Astrocyte (in vitro differentiated cells and primary cell): Measurements from ENCODE around the gene MAMLD1. TPM values are rescaled to one million over a fixed set of nuclear protein-coding genes. Genes with fewer than 3 reads are reported as not detected.
A peak's percentile ranks its signal among the peaks of the same experiment; 100 is the strongest.

Experiments used
- DNase-seq: peaks from one replicate; pipeline ENCODE4 v3.0.0-alpha.2; 2010; ENCODE audit warnings: low read depth
- FAIRE-seq: peaks from 2 replicates; lab custom pipeline; 2011; peaks lifted over from hg19 to GRCh38; lab: Jason Lieb, UNC
- H2AFZ ChIP-seq: 2 replicates; pipeline ENCODE4 v1.6.0; 2012; ENCODE audit warnings: low read depth, low read length, inconsistent platforms
- H3K27ac ChIP-seq: 2 replicates; pipeline ENCODE4 v1.5.1; 2011; ENCODE audit warnings: low read depth, low read length, inconsistent platforms
- H3K27me3 ChIP-seq: 2 replicates; pipeline ENCODE4 v1.6.0; 2011; ENCODE audit warnings: low read length, inconsistent platforms; ENCODE audit not compliant: insufficient read depth
- H3K36me3 ChIP-seq: 2 replicates; pipeline ENCODE4 v1.5.1; 2011; ENCODE audit warnings: low read length, inconsistent platforms; ENCODE audit not compliant: insufficient read depth
- H3K4me1 ChIP-seq: 2 replicates; pipeline ENCODE4 v1.5.1; 2011; ENCODE audit warnings: low read length, inconsistent platforms; ENCODE audit not compliant: insufficient read depth
- H3K4me2 ChIP-seq: 2 replicates; pipeline ENCODE4 v1.6.0; 2012; ENCODE audit warnings: low read length, inconsistent platforms
- H3K4me3 ChIP-seq: 2 replicates; pipeline ENCODE4 v1.5.1; 2011; ENCODE audit warnings: low read depth, mild to moderate bottlenecking, low read length, inconsistent platforms; ENCODE audit not compliant: insufficient read depth
- H3K79me2 ChIP-seq: 2 replicates; pipeline ENCODE4 v1.6.0; 2012; ENCODE audit warnings: mild to moderate bottlenecking, low read length, inconsistent platforms; ENCODE audit not compliant: insufficient read depth
- H3K9ac ChIP-seq: 2 replicates; pipeline ENCODE4 v1.6.0; 2012; ENCODE audit warnings: mild to moderate bottlenecking, low read length, inconsistent platforms
- H3K9me3 ChIP-seq: 2 replicates; pipeline ENCODE4 v1.5.1; 2012; ENCODE audit warnings: low read depth, mild to moderate bottlenecking, low read length, inconsistent platforms; ENCODE audit not compliant: insufficient read depth
- H4K20me1 ChIP-seq: 2 replicates; pipeline ENCODE4 v1.6.0; 2012; ENCODE audit warnings: low read length, inconsistent platforms; ENCODE audit not compliant: insufficient read depth
- H3K27ac Mint-ChIP-seq: one replicate; pipeline ENCODE4 v1.8.0; 2021; ENCODE audit warnings: mild to moderate bottlenecking, mixed read lengths; ENCODE audit not compliant: unreplicated experiment
- H3K27me3 Mint-ChIP-seq: one replicate; pipeline ENCODE4 v1.8.0; 2021; ENCODE audit warnings: low read depth, mixed read lengths; ENCODE audit not compliant: unreplicated experiment
- H3K36me3 Mint-ChIP-seq: one replicate; pipeline ENCODE4 v1.8.0; 2021; ENCODE audit warnings: low read depth, mixed read lengths; ENCODE audit not compliant: unreplicated experiment
- H3K4me1 Mint-ChIP-seq: one replicate; pipeline ENCODE4 v1.8.0; 2021; ENCODE audit warnings: low read depth, mixed read lengths; ENCODE audit not compliant: unreplicated experiment
- H3K4me3 Mint-ChIP-seq: one replicate; pipeline ENCODE4 v1.8.0; 2021; ENCODE audit warnings: mild to moderate bottlenecking, moderate library complexity, mixed read lengths; ENCODE audit not compliant: unreplicated experiment
- H3K9me3 Mint-ChIP-seq: one replicate; pipeline ENCODE4 v1.8.0; 2021; ENCODE audit warnings: mild to moderate bottlenecking, mixed read lengths; ENCODE audit not compliant: unreplicated experiment
- EZH2 ChIP-seq: IDR thresholded peaks from 2 replicates; pipeline ENCODE4 v1.6.1; 2012; ENCODE audit warnings: mild to moderate bottlenecking, low read length, inconsistent platforms; ENCODE audit not compliant: insufficient read depth
- total RNA-seq: library from RNA; stranded (reverse); gene quantifications from 2 replicates; pipeline ENCODE4 v1.2.1, GENCODE V29; 2021
- TF ChIP-seq, protein P1 (sequence below): IDR thresholded peaks from 2 replicates; pipeline ENCODE4 v1.5.1; 2011; ENCODE audit warnings: low read depth, mild to moderate bottlenecking, inconsistent platforms, low read length, moderate library complexity; ENCODE audit not compliant: insufficient read depth

MAMLD1 gene
- total RNA-seq, 1 donor from 2014 or later: 6.6 TPM

DNA sequence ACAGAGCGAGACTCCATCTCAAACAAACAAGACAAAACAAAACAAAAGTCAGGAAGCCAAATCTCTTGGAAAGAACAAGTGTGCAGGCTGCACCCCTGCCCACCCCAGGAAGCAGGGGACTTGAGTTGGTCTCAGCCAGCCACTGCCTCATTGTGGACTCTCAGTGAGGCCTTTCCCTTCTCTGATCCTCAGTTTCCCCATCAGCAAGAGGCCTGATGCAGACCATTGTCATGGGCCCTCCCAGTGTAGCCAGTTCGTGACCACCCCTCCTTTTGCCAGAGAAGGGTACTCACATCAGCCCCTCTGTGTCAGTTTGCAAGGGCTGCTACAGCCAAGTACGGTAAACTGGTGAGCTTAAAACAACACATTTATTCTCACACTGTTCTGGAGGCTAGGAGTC, 48.9 kb upstream of the MAMLD1 start:
- H3K27ac Mint-ChIP-seq: no peak overlapping the region
- Histone ChIP-seq H3K27ac (no peak overlapping the region), H2AFZ (no peak overlapping the region), H3K27me3 (no peaks in the 10 kb centered on the region), H3K4me1 (no peaks in the 10 kb centered on the region), H3K9me3 (no peaks in the 10 kb centered on the region), H3K79me2 (no peaks in the 10 kb centered on the region), H3K36me3 (no peaks in the 10 kb centered on the region), H3K4me2 (no peak overlapping the region), H3K9ac (no peak overlapping the region), H3K4me3 (no peak overlapping the region), H4K20me1 (no peaks in the 10 kb centered on the region)
- no peak overlapping the region for H3K4me3 Mint-ChIP-seq
- DNase-seq: no peak
- peaks cover 6% of the 10 kb centered on the region for H3K9me3 Mint-ChIP-seq
- H3K4me1 Mint-ChIP-seq: no peaks in the 10 kb centered on the region
- FAIRE-seq: no peak
- H3K36me3 Mint-ChIP-seq: no peaks in the 10 kb centered on the region
- peaks cover 3% of the 10 kb centered on the region for H3K27me3 Mint-ChIP-seq
- TF ChIP-seq, protein P1, sequence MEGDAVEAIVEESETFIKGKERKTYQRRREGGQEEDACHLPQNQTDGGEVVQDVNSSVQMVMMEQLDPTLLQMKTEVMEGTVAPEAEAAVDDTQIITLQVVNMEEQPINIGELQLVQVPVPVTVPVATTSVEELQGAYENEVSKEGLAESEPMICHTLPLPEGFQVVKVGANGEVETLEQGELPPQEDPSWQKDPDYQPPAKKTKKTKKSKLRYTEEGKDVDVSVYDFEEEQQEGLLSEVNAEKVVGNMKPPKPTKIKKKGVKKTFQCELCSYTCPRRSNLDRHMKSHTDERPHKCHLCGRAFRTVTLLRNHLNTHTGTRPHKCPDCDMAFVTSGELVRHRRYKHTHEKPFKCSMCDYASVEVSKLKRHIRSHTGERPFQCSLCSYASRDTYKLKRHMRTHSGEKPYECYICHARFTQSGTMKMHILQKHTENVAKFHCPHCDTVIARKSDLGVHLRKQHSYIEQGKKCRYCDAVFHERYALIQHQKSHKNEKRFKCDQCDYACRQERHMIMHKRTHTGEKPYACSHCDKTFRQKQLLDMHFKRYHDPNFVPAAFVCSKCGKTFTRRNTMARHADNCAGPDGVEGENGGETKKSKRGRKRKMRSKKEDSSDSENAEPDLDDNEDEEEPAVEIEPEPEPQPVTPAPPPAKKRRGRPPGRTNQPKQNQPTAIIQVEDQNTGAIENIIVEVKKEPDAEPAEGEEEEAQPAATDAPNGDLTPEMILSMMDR: no peak
- no peak for TF ChIP-seq EZH2

DNA sequence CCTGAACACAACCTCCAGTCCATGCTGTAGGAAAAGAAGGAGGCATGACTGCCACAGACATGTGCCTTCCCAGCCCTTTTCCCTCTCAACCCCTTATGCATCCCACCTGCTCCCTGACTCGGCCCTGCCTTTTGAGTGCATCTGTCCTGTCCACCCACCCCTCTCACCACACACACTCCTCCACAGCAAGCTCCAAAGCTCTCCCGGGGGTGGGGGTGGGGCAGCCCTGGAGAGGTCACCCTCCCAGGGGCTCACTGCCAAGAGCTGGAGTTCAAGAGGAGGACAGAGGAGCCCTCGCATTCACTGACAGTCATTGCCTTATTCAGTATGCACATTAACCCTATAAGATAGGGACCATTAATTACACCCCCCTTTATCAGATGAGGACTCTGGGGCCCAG, 46.6 kb upstream of the MAMLD1 start:
- Histone ChIP-seq H3K4me1 (no peaks in the 10 kb centered on the region), H3K79me2 (no peaks in the 10 kb centered on the region), H3K4me3 (no peak overlapping the region), H3K27ac (no peak overlapping the region), H3K36me3 (no peaks in the 10 kb centered on the region), H3K4me2 (no peak overlapping the region), H3K27me3 (no peaks in the 10 kb centered on the region), H3K9ac (no peak overlapping the region), H4K20me1 (no peaks in the 10 kb centered on the region), H2AFZ (no peak overlapping the region), H3K9me3 (no peaks in the 10 kb centered on the region)
- H3K27me3 Mint-ChIP-seq: peaks cover 3% of the 10 kb centered on the region
- H3K4me3 Mint-ChIP-seq: no peak overlapping the region
- TF ChIP-seq, protein P1: no peak
- TF ChIP-seq EZH2: no peak
- H3K9me3 Mint-ChIP-seq: peaks cover 4% of the 10 kb centered on the region
- DNase-seq: no peak
- no peaks in the 10 kb centered on the region for H3K4me1 Mint-ChIP-seq
- peak overlapping the region; percentile 26 for H3K27ac Mint-ChIP-seq
- no peaks in the 10 kb centered on the region for H3K36me3 Mint-ChIP-seq
- no peak for FAIRE-seq

DNA sequence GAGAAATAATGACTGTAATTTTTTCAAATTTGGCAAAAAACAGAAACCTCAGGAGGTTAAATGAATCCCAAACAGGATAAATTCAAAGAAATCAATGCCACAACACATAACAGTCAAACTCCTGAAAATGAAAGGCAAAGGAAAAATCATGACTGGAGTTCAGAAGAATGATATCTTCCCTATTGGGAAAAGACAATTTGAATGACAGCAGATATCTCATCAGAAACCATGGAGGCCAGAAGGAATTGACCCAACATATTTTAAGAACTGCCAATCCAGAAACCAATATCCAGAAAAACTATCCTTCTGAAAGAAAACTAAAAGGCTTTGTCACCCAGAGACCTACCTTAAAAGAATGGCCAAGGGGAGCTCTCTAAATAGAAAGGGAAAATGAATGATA, 40.1 kb upstream of the MAMLD1 start:
- Mint-ChIP-seq H3K4me3 (no peak overlapping the region), H3K9me3 (peaks cover 9% of the 10 kb centered on the region), H3K27me3 (no peaks in the 10 kb centered on the region), H3K27ac (peak overlapping the region; percentile 58), H3K36me3 (no peaks in the 10 kb centered on the region), H3K4me1 (peaks cover 17% of the 10 kb centered on the region)
- Histone ChIP-seq H3K27me3 (no peaks in the 10 kb centered on the region), H3K4me1 (peaks cover 31% of the 10 kb centered on the region), H3K9me3 (no peaks in the 10 kb centered on the region), H2AFZ (no peak overlapping the region), H3K36me3 (no peaks in the 10 kb centered on the region), H3K4me2 (no peak overlapping the region), H3K9ac (no peak overlapping the region), H3K79me2 (no peaks in the 10 kb centered on the region), H4K20me1 (no peaks in the 10 kb centered on the region), H3K27ac (no peak overlapping the region), H3K4me3 (no peak overlapping the region)
- TF ChIP-seq, protein P1: no peak
- no peak for TF ChIP-seq EZH2
- FAIRE-seq (peak; percentile 95), DNase-seq (no peak)
